Activated naive CD4-positive, alpha-beta T cell (primary cell): ENCODE data around the gene SHBG.
"Not testable (repeated sequence)": the region's sequence is repeated elsewhere in the genome, so short reads cannot be mapped to it uniquely, and the experiment has no call there.

Source experiments
- DNase-seq, 4 experiments: peaks; one replicate each; lab custom pipeline; 2025; lab: John Stamatoyannopoulos, UW

The SHBG gene

DNA sequence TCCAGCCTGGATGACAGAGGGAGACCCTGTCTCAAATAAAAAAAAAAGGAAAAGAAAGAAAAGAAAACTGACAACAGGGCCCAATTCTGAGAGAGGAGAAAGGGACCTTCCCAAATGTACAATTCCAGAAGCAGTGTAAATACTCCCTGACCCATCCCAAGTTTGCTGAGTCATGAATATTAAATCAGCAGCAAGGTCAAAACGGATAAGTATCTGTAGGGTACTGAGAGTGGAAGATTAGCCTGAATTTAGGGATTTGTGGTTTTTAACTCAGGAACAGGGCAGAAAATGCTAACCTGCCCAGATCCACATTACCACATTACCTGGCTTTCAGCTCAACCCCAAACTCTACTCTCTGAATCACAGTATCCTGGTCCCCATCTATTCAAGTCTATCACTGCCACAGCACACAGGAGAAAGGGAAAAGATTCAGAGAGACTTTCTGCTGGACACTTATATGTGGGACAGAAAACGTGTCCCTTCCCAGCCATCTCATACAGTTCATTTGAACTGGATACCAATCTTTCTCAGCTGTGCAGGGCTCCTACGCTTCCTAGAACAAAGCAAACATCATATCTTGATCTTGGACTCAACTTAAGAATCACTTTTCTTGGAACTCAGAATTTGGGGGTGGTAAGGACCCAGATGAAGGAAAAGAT lies 18.2 kb upstream of the SHBG start:
- no peak for DNase-seq

GRCh38 chr17:7612294-7612640 lies 17.7 kb upstream of the SHBG start:
- DNase-seq: no peak

GRCh38 chr17:7613769-7614424 lies 16.0 kb upstream of the SHBG start:
- no peak for DNase-seq

DNA sequence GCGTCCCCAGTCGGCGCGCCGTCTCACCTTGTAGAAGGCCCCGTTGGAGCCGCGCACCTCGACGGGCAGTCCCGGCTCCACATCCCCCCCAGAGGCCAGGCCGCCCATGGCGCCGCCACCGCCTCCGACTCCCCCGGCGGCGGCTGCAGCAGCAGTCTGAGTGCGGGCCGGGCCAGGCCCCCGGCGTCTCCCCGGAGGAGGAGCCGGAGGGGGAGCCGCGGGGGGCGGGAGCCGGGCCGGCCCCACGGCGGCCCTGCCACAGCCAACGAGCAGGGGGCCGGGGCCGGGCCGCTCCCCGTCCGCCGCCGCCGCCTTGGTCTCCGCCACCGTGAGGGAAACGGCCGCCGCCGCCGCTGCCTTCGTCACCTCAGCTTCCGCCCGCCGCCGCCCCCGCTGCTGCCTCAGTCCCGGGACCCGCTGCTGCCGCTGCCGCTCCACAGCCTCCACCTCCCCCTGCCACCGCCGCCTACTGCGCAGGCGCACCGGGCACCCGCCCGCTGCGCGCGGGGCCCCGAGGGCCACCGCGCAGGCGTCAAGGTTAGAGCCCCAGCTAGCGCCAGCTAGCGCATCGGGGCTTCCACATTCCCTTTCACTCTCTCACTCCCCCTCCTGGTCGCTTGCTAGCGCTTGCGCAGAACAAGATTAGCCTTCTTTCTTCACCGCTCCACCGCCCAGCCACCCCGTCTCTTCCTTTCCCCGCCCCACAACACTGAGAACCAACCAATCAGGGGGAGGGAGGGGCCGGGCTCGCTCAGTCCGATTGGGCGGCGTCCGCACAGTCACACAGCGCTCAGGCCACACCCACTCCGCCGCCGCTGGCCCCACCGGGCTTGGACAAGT lies 15.3 kb upstream of the SHBG start, which contains the start of gene FXR2:
FXR2 (minus strand) TSS at position 473 of the 840 bp plus-strand sequence; CDS start at position 108, 365 bp downstream.
- peak; percentile 94 to 100 (median 96) for DNase-seq

DNA sequence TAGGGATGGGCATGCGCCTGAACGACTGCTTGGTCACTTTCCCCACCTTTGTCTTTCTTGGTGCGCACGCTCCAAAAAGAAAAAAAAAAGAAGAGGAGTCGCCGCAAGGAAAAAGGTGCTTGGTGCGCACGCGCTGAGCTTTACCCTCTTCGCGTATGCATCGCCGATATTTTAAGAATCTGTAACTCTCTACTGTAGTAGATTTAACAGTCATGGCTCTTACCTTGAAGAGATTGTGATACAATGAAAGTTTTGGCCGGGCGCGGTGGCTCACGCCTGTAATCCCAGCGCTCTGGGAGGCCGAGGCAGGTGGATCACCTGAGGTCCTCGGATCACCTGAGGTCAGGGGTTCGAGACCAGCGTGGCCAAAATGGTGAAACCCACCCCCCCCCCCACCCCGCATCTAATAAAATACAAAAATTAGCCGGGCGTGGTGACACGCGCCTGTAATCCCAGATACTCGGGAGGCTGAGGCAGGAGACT lies 14.6 kb upstream of the SHBG start:
- no peak for DNase-seq

DNA sequence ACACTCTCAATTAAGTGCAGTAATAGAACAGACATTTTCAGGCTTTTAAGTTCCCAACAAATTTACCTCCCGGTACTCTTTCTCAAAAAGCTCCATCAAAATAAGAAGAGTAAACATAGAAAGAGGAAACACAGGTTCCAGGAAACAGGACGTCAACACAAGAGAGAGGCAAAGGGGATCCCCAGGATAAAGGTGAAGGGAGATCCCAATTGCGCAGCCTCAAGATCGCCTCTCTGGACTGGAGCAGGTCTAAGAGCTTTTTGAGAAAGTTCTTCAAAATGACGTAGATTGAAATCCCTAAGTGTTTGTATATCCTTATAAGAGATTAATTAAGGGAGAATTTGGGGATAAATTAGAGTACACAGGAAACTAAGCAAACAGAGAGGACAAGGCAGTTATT lies 11.3 kb upstream of the SHBG start:
- no peak for DNase-seq

- no peak for DNase-seq
Observed at GRCh38 chr17:7620835-7621234, 9.1 kb upstream of the SHBG start.

- DNase-seq: no peak
Observed at GRCh38 chr17:7623661-7624060, 6.3 kb upstream of the SHBG start.

DNA sequence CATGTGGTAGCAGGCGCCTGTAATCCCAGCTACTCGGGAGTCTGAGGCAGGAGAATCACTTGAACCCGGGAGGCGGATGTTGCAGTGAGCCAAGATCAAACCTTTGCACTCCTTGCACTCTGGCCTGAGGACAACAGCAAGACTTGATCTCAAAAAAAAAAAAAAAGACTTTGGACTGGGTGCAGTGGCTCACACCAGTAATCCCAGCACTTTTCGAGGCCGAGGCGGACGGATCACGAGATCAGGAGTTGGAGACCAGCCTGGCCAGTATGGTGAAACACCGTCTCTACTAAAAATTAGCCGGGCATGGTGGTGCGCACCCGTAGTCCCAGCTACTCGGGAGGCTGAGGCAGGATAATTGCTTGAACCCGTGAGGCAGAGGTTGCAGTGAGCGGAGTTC lies 4.2 kb upstream of the SHBG start:
- DNase-seq: not testable (repeated sequence)

DNA sequence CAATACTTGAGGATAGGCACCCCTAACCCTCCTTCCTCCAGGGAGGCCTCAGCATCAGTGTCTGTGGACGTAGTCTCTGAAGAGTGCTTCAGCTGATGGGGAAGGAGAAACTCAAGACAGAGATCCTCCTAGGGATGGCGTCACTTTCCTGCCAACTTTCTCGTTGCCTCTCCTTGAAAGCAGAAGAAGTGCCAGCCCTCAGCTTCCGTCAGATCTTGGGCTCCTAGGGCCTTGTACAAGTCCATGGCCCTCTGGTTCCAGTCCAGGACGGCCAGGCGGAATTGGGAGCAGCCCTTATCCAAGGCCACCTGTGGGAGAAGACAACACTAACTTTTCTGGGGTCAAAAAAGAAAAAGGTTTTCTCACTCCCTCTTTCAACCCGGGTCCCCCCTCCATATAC lies 3.6 kb upstream of the SHBG start:
- DNase-seq: no peak

DNA sequence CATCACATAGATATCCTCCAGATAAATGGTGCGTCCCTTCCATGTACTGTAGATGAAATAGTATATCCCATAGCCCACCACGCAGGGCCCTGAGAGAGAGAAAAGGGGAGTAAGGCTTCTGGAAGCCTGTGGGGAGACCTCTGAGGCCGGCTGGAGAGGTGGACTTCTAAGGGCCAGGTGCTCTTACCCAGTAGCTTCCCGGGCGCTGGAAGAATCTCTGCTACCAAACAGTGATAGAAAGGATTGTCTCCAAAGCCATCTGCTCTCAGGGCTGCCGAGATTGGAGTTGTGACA lies 3.0 kb upstream of the SHBG start:
- DNase-seq: no peak

DNA sequence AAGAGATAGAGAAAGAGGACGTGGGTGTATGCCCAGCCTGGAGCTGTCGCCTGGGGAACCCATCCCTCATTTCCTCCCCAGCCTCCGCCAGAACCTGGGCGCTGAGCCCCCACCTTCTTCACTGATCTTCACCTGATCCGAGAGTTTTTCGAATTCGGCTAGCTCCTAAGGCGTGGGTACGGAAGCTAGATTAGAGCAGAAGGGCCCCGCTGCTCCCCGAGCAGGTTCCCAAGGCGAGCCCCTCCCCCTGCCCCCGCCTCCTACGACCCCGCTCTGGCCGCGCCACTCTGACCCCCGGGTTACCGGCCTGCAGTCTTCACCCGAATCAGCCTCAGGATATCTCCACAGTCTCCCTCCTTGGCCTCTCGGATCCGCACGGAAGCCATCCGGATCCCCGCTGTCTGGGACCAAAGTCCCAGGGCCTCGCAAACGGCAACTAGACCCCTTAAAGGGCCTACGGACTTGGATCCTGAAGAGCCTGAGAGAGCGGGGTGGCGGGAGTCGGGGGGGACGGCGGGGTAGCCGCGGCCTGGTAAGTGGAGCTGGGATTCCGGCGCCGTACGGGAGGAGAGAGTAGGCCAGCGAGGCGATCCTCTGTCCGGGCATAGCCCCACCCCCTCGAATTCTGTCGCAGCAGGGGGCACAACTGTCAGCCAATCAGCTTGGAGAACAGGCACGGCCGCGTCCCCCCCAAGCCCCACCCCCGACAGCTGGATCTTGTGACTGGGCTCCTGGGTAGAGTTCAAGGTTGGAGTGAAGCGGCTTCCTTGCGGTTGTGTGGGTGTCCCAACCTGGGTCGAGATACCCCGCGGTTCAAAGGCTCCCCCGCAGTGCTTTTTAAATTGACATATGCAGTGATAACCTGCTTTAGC lies 2.4 kb upstream of the SHBG start, which contains the start of gene SAT2:
SAT2 (minus strand) TSS at position 572 of the 872 bp plus-strand sequence; CDS start at position 386, 186 bp downstream.
- DNase-seq: peak; percentile 52 to 77 (median 62)

GRCh38 chr17:7631398-7632380 lies 1.8 kb downstream of the SHBG start:
- DNase-seq: no peak

DNA sequence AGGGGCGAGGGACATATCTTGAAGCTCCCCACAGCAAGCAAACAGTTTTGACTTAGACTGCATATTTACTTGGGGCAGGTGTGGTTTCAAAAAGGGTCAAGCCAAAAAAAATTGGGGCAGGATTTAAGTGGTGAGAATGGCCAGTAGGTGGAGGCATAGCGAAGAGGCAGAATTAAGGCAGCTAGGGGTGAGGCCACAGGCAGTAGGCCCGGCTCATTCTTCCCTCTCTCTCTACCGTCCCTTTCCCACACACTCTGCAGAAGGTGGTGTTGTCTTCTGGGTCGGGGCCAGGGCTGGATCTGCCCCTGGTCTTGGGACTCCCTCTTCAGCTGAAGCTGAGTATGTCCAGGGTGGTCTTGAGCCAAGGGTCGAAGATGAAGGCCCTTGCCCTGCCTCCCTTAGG lies 2.6 kb downstream of the SHBG start:
- no peak for DNase-seq

DNA sequence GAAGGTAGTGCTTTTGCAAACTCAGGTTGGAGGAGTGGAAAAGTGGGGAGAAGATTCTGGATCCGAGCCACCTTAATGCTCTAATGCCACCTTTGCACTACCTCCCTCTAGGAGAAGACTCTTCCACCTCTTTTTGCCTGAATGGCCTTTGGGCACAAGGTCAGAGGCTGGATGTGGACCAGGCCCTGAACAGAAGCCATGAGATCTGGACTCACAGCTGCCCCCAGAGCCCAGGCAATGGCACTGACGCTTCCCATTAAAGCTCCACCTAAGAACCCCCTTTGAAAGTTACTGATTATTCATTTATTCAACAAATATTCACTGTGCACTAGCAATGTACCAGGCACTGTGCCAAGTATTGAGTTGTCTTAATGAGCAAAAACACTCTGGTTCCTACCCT lies 3.2 kb downstream of the SHBG start:
- no peak for DNase-seq

- no peak for DNase-seq
Observed at GRCh38 chr17:7634384-7634783, 4.4 kb downstream of the SHBG start.

GRCh38 chr17:7636163-7636562 lies 6.2 kb downstream of the SHBG start:
- DNase-seq: no peak

DNA sequence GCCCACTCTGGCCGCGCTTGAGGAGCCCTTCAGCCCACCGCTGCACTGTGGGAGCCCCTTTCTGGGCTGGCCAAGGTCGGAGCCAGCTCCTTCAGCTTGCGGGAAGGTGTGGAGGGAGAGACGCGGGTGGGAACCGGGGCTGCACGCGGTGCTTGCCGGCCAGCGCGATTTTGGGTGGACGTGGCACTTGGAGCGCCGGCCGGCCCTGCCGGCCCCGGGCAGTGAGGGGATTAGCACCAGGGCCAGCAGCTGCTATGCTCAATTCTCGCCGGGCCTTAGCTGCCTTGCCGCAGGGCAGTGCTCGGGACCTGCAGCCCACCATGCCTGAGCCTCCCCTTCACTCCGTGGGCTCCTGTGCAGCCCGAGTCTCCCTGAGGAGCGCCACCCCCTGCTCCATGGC lies 10.8 kb downstream of the SHBG start:
- DNase-seq: no peak

- not testable (repeated sequence) for DNase-seq
Observed at GRCh38 chr17:7641635-7642034, 11.7 kb downstream of the SHBG start.

- no peak for DNase-seq
Observed at GRCh38 chr17:7644775-7645174, 14.8 kb downstream of the SHBG start.

GRCh38 chr17:7646457-7646856 lies 16.5 kb downstream of the SHBG start:
- no peak for DNase-seq
